GM18517 (cell line): ENCODE results near the gene MAML2.

Experiments
- ATAC-seq: cut with Tn5 transposase; IDR thresholded peaks from one replicate; pipeline ENCODE4 v1.9.1; 2021; ENCODE audit warnings: mild to moderate bottlenecking, moderate library complexity; ENCODE audit not compliant: unreplicated experiment

MAML2 gene

DNA sequence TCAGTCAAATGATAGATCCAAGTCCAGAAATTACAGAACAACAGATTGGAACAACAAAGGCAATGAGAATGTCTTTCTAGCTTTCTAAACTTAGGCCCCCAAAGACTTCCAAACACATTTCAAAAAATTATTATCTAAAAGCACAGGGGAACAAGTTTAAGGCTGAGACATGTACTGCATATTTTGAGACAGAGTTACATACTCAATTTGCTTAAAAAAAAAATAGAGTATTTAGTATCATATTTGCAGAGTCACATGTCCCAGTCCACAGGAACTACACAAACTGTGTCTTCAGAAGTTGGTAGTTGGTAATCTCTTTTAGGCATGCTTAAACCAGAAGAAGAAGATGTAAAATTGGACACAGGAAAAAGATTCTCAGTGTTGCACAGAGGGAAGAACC is 127.2 kb downstream of the MAML2 start:
- peak; percentile 4 for ATAC-seq

DNA sequence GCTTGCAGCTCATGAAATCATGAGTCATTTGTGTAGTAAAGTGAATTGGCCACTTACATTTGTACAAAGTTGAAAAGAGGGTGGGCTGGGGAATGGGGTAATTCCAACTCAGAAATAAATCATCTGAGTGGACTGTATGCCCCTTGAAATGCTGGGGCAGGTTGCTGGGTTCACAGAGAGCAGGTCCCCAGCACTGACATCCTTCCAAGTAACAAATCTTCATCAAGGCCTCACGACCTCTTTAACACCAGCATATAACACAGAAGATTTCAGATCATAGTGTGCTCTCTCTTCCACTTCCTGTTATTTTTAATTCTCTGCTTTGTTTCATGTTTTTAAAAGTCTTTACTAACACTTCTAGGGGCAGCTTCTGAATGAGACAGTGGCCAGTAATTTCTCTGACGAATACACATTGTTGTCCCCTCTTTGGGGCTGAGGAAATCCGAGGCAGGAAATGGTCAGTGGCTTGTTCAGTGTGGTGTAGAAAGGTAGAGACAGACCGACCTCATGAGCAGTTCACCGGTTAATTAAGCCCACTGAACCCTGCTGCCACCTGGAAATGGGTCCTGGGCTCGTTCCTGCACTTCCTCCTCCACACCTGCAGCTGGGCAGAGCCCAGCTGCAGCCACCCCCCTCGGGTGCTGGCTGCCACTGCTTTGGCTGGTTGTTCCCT is 127.7 kb downstream of the MAML2 start:
- ATAC-seq = peak; percentile 82

DNA sequence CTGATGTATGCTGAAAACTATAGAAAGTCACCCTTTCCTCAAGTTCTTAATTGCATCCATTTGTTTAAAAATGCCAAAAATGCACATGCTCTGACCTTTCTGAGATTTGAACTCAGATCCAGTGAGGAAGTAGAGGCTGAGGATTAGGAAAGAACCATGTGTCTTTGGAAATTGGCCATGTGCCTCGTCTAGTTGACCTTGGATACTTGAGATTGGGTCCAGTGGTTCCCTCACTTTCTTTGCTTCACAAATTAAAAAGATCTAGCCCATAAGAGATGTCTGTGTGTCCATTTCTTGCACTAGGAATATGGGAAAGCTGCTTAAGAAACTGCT is 128.3 kb downstream of the MAML2 start:
- ATAC-seq = no peak

DNA sequence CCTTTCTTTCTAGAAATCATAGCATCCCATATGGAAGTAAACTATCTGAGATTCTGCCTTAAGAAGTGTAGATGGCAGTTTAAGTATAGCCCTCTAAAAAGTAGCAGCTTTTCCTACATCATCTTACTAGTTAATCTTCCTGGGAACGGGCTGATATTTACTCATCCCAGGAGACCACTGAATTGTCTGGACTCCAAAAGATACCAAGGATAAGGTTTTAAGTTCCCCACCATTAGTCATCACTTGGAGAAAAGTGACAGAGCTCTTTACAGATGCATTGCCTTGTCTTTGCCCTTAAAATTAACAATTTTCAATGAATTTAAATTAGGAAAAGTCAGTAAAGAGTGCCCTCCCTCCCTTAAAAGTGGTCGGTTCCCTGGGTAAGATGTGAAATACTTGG is 129.5 kb downstream of the MAML2 start:
- no peak for ATAC-seq

DNA sequence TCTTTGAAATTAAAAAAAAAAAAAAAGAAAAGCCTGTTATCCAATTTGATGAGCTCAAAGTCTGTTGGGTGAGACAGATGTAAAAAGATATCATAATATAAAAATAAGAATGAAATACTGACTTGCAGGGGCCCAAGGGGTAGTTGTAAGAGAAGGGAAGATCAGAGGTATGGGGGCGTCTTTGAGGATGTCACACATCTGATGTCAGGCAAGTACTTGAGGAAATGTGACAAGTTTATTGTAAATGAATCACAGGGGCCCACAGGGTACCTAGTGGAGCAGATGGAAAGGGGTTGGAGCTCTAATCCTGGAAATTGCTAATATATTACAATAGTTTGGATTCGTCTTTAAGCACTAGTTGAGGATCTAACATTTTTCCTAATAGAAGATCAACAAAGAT is 131.6 kb downstream of the MAML2 start:
- no peak for ATAC-seq

DNA sequence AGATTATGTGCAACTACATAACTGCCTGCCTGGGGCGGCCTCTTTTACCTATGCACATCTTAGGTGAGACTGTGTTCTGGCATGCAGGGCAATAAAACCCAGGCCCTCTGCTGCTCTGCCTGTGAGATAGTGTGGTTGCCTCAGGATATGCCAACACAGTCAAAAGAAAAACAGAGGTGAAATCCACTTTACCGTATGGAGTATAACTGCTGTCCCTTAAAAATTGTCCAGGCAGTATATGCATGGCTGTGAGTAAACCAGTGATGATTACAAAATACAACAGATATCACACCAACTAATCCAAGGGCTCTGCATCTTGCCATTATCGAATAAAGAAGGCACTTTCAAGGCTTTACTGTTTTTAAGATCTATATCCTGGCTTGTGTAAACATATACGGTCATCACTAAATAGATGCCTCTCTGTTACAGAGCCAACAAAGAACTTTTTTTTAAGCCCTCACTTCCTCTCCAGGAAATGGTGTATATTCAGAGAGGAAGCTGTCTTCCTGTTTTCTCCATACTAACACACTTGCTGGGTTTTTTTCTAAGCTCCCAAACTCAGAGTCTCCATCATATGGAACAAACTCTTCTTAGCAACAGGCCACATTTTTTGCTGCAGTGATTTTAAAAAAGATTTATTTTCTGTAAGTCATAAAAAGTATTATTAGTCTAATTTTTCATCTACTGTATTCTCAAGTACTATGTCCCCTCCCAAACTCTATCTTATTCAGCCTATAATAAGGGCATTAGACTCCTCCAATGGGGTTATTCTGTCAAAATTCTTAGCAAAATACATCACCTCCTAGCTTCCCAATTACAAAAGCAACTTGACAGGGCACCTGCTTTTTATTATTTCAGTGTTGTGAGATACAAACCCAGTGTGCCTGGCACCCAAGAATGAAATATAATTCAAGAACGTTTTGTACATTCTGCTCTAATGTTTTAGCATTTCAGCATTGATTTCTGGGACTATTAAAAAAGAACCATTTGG is 135.2 kb downstream of the MAML2 start:
- peak; percentile 56 for ATAC-seq

DNA sequence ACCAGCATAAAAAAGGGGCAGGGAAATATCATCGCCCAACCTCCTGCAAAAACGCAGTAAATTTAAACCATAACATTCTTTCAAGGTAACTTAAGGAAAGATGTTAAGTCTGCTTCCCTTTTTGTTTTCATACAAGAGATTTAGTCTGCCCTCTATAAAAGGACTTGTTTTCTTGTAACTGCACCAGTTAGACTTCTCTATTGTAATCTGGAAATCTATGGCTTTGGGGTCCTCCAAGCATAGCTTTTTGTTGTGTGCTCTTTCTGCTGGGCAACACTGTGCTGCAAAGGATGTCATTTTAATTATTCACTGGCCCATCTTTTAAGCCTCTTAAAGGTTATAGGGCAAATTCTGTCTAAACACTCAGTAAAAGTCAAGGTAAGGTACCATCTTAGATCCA is 136.0 kb downstream of the MAML2 start:
- no peak for ATAC-seq

DNA sequence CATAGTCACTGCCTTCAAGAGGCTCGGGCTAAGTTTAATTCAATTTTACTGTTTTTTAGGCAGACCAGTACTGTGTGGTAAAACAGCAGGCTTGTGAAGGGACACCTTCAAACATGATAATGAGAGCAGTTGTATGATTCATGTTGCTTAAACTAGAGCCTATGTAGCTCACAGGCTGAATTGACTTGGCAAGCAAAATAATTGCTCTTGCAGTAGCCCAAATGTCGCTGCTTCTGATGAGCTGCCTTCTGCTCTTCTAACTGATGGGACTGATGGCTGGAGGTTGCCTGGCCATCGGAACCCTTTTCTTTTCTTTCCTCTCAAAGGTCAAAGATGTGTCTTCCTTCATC is 137.6 kb downstream of the MAML2 start:
- ATAC-seq = no peak

DNA sequence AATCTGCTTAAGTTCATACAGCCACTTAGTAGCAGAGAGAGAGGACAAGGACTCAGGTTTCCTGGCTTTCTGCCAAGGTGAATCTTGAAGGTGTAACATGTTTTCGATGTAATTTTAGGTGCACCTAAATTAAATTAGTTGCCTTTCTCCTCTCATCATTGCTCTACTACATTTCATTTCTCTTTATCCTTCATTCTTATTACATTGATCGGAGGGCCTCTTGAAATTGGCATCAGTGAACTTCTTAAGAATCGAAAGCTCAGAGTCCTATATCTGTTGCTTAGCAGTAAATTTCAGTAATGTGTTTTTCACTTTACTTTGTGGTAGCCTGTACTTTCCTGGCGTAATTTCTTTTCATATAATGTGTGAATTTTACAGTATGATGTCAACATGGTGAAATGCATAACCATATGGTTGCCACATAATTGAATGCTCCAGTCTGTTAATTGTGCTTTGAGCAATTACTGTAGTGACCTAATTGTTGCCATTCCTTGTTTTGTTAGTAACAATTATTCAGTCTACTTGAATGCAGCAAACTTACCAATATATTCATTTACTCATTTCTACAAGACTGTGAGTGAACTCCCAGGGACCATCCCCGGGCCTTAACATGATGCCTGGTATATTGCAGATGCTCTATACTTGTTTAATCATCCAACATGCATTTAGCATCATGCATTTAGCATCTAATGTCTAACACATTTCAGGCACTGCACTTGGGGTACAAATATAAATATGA is 138.1 kb downstream of the MAML2 start:
- no peak for ATAC-seq

DNA sequence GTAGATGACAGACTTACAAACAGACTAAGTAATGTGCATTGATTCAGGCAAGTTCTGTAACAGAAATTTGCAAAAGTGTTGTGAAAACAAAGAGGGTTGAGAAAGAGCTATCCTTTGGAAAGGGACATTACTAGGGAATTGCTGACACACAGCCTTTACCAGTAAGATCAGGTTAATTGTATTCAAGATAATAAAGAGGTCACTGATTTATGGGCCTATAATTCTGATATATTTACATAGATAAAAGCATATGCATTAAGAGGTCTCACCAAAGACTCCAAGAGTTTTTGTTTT is 138.7 kb downstream of the MAML2 start:
- ATAC-seq = no peak

DNA sequence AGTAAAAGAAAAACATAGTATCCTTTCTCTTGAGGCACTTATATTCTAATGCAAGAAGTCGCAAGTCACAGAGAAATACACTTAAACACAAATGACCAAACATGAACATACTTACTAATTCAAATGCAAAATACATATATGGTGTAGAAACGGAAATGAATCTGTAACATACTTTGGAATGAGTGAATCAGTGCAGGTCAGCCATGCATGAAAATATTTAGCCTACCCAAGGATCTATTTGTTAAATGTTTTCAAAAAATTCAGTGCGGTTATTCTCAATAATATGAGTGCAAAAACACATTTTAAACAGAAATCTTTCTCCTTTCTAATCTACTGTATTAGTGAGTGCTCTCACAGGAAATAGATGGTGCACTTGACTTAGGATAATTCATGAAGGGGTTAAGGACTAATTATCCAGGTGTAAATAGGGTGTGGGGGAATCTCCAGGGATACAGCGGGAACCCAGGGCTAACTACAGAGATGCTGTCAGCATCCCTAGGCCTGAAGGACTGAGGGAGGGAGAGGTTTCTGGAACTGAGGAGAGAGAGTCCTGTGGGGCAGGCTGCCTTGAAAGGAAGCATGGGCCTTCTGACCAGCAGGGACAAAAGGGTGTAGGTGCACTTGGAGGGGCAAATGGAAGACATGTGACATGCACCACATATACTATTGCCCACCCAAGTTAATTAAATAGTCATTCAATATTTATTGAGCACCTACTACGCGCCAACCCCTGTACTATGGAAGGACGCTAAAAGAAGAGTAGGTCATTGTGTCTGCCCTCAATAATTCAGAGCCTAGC is 139.2 kb downstream of the MAML2 start:
- no peak for ATAC-seq

DNA sequence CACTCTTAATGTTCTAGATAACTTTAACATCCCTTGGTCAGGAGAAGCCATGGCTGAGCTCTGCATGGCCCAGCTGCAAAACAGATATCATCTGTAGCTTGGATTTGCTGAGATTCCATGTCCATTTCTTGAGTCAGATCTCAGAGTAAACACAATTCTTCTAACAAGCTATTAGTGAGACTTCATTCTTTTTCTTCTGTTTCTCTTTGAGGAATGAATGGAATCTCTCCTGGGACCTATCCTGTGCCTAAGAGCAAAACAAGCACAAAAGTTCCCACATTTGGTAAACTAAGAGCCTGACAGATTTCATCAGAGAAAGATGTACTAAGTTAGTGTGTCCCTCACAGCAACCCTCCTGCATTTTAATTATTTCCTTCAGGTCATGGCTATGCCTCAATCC is 142.8 kb downstream of the MAML2 start:
- no peak for ATAC-seq

DNA sequence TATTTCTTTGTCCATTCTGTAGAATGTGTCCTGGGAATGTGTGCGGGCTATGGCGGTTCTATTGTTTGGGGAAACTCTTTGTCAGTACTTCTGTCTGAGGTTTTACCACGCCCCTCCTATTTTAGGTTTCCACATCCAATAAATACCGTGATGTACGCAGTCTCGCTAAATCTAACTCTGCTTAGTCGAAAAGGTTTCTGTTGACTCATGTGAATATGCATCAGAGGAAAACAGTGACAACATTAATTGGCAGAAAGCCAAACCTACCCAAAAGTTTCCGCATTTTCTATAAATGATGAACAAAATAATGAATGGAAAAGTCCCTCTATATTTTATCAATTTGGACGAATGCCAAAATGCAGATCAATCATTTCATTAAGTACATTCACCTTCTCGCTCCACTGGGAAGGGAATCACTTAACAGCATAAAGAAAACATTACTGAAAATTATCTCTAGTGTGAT is 143.4 kb downstream of the MAML2 start:
- no peak for ATAC-seq

DNA sequence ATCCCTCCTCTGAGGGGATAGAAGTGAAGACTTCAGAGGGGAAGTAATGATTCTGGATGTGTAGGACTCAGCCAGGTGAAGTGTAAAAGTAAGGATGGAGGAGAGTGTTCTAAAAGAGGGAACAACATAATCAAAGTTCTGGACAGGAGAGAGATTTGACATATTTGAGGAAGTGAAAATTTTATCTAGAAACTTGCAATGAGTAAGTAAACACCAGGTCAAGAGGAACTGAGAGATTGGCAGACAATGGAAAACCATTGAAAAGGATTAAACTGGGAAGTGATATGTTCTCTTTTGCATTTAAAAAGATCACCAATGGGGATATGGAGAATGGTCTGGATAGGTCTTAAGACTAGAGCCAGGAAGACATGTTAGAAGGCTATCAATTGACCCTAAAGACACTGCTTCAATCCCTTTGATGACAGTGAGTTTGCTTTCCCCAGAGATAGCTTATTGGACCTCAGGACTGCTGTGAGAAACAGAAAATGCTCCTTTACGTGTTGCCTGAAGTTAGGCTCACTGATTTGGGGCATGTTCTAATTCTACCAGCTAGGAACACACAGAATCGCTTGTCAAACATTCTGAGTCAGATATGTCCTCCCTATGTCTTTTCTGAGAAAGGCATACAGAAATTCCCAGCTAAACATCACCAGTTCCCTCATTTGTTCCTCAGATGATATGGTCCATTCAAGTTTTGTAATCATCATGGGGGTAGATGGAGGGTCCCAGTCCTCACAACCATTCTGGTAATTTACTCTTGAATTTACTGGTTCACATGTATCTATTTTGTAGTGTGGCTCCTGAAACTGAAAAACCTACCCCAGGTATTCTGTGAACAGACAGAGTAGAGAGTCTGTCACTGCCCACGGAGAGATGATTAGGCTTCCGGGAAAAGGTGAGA is 144.9 kb downstream of the MAML2 start:
- peak; percentile 92 for ATAC-seq

DNA sequence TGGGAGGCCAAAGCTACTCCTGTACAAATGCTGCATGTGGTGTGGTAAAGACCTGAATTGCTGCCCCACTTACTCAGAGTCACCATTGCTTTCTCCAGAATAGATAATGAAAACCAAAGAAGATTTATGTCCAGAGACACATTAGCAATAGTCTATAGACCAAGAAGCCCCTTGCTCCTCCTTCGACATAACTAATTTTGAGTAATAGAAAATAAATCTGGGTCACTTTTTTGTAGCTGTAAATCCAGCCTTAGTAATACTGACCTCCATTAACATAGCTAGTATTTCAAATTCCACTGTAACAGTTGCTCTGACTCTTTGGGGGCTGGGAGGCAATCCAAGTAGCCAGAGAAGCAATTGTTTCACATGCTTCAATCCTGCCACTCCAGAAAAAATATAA is 145.9 kb downstream of the MAML2 start:
- no peak for ATAC-seq

DNA sequence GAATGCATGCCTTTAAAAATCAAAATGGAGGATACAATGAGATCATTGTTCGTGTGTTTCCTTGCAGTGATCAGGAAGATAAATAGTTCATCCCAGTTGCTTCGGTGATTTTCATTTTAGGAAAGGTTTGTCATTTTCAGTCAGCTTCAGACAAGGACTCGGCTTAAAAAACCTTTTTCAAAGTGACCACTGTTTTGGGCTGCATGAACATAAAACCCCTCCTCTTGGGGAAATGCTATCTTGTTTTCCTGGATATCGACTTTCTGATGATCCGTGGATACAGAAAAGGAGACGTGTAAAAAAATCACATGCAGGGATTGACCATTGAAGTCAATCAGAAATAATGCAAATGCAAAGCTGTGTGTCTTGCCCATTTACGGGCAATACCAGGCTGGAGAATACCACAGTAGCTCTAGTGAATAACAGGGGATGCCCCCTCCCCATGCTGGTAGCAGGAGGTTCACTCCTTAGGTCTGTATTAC is 146.8 kb downstream of the MAML2 start:
- ATAC-seq = no peak

DNA sequence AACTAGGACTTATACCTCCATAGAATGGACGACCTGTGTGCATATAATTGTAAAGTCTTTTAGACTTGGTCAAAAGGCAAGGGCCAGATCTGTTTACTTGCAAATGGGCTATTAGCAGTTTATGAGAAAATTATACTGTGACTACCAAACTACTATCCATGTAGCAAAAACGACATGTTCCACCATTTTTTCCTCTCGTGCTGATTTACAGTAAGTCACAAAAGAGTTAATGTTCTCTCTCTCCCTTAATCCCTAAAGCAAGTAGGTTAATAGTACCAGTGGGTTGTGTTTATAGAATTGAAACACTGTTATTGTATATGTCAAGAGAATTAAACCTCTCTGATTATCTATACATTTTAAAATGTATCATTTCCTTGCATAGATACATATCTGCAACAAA is 147.3 kb downstream of the MAML2 start:
- no peak for ATAC-seq

DNA sequence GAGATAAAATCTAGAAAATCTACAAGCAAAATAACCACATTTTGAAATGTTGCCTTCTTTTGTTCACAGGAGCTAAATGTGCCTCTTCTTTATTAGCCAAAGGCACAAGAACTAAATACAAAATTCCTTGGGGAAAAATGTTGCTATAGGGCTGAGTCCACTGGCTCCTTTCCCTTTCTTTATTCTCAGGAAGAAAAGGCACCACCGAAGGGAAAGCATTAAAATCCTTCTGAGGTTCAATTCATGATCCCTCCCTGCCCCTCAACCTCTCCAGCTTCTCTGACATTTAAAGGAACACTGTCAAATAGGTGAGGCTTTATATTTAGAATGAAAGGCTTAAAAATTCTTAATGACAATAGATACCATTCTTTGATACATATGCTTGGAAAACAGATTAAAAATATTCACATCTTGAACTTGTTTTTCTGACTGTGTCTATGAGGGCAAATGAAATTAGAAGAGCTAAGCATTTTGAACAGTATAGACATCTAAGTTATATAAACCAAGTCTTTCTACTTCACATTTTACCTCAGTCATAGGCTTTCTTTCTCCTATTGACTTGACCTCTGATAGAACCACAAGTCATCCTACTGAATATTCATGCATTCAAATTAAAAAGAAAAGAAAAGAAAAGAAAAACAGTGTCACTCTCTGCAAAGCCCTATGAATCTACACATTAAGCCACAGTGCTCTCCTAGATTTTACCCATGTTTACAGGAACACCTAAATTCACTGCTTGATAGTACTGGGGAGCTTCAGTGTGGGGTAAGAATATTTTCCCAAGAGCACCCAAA is 148.2 kb downstream of the MAML2 start:
- ATAC-seq = no peak
